GM21723 (cell line): ENCODE results near the gene FCHO1.

Experiments used
- ATAC-seq: cut with Tn5 transposase; IDR thresholded peaks from one replicate; pipeline ENCODE4 v1.9.1; 2021; ENCODE audit warnings: mild to moderate bottlenecking, moderate library complexity; ENCODE audit not compliant: unreplicated experiment

FCHO1 gene

GRCh38 chr19:17751103-17751911, at the start of gene FCHO1:
FCHO1 (plus strand) TSS chr19:17751477; CDS start chr19:17755165, 3,688 bp downstream.
- ATAC-seq, result peak; percentile 34

- ATAC-seq, result no peak
These were observed 47.3 kb upstream of the FCHO1 start for GRCh38 chr19:17703824-17704463.

GRCh38 chr19:17706750-17707181, 44.5 kb upstream of the FCHO1 start:
- ATAC-seq, result no peak

GRCh38 chr19:17711851-17712250, 39.4 kb upstream of the FCHO1 start:
- no peak for ATAC-seq

- ATAC-seq, result no peak
These were observed 34.9 kb upstream of the FCHO1 start for GRCh38 chr19:17716309-17716929.

GRCh38 chr19:17718550-17718946, 32.7 kb upstream of the FCHO1 start:
- no peak for ATAC-seq

GRCh38 chr19:17718947-17719711, 32.1 kb upstream of the FCHO1 start, which contains the start of gene MAP1S:
MAP1S (plus strand) TSS chr19:17719480; CDS start chr19:17719503, 23 bp downstream.
- peak; percentile 74 for ATAC-seq

- ATAC-seq, result peak; percentile 26
These were observed 31.4 kb upstream of the FCHO1 start for GRCh38 chr19:17719730-17720400.

- no peak for ATAC-seq
These were observed 30.8 kb upstream of the FCHO1 start for GRCh38 chr19:17720440-17720839.

- no peak for ATAC-seq
These were observed 30.1 kb upstream of the FCHO1 start for GRCh38 chr19:17721111-17721628.

- ATAC-seq, result no peak
These were observed 29.5 kb upstream of the FCHO1 start for GRCh38 chr19:17721821-17722220.

GRCh38 chr19:17722655-17723240, 28.5 kb upstream of the FCHO1 start:
- ATAC-seq, result no peak

- no peak for ATAC-seq
These were observed 26.6 kb upstream of the FCHO1 start for GRCh38 chr19:17724655-17725054.

- ATAC-seq, result no peak
These were observed 25.7 kb upstream of the FCHO1 start for GRCh38 chr19:17725422-17726078.

- ATAC-seq, result no peak
These were observed 25.0 kb upstream of the FCHO1 start for GRCh38 chr19:17726136-17726741.

GRCh38 chr19:17726964-17727773, 24.1 kb upstream of the FCHO1 start:
- ATAC-seq, result no peak

GRCh38 chr19:17727843-17728242, 23.4 kb upstream of the FCHO1 start:
- no peak for ATAC-seq

- ATAC-seq, result no peak
These were observed 18.1 kb upstream of the FCHO1 start for GRCh38 chr19:17733127-17733526.
